GM12873 (cell line): ENCODE measurements around the gene HLA-DOA.

ENCODE experiments used
- CTCF ChIP-seq: IDR thresholded peaks from 2 replicates; pipeline ENCODE4 v1.5.1; 2012; ENCODE audit warnings: low read depth, mild to moderate bottlenecking, moderate library complexity, low read length, control low read depth; ENCODE audit not compliant: insufficient read depth; ENCODE audit errors: missing control alignments

HLA-DOA gene

GRCh38 chr6:33023536-33023935, 14.1 kb upstream of the HLA-DOA start:
- TF ChIP-seq CTCF = no peak

GRCh38 chr6:33021917-33022316, 12.5 kb upstream of the HLA-DOA start:
- TF ChIP-seq CTCF = no peak

- TF ChIP-seq CTCF = no peak
These were observed 10.0 kb upstream of the HLA-DOA start for GRCh38 chr6:33019372-33019771.

- no peak for TF ChIP-seq CTCF
These were observed 9.5 kb upstream of the HLA-DOA start for GRCh38 chr6:33018904-33019303.

GRCh38 chr6:33018418-33018817, 9.0 kb upstream of the HLA-DOA start:
- TF ChIP-seq CTCF = no peak

GRCh38 chr6:33017694-33018353, 8.4 kb upstream of the HLA-DOA start:
- no peak for TF ChIP-seq CTCF

GRCh38 chr6:33017018-33017417, 7.6 kb upstream of the HLA-DOA start:
- no peak for TF ChIP-seq CTCF
